K562 treated with DMSO at 1 percent for 12 hours (cell line): Measurements from ENCODE around the gene BEST3. TPM values are rescaled to one million over a fixed set of nuclear protein-coding genes. Genes with fewer than 3 reads are reported as not detected.

Experiments
- total RNA-seq: library from RNA; unstranded; fragments of 300-600 nt; gene quantifications from 2 replicates; pipeline ENCODE4 v1.2.3, GENCODE V29; 2022; ENCODE audit not compliant: insufficient read depth

BEST3 gene
- not detected in 2 replicates for total RNA-seq

DNA sequence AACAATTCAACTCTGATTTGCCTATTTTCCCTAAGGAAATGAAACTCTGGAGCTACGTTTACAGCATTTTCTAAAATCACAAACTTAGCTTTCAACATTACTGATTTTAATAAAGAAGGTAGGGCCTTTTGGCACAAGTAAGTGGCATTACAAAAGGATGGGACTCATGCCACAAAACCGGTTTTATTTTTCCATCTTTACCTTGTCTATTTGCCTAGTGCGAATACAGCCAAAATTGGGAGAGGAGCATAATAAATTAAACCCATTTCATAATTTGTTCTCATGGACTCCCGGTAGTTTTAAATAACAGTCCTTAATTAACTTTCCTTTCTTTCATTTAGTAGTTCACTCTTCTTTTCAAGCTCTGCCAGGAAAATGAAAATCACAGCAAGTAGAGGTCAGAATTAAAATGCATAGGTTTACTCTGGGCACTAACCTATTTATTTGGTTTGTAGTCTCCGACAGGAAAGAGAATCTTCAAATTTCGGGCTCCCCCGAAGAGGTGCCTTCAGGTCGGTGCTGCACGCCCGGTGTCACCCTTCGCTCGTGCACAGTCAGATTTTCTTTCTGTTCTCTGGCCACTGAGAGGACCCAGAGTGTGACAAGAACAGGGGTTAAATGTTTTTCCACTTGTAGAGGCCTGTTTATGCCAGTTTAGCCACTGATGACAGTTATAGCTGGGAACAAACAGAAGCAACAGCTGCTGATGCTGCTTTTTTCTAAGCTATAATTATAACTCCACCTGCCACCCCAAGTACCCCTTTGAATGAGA, at the start of gene BEST3:
TSS of gene BEST3 (minus strand) at position 535 of the 772 bp plus-strand sequence. CDS start 1,505 bp downstream, outside the sequence.

DNA sequence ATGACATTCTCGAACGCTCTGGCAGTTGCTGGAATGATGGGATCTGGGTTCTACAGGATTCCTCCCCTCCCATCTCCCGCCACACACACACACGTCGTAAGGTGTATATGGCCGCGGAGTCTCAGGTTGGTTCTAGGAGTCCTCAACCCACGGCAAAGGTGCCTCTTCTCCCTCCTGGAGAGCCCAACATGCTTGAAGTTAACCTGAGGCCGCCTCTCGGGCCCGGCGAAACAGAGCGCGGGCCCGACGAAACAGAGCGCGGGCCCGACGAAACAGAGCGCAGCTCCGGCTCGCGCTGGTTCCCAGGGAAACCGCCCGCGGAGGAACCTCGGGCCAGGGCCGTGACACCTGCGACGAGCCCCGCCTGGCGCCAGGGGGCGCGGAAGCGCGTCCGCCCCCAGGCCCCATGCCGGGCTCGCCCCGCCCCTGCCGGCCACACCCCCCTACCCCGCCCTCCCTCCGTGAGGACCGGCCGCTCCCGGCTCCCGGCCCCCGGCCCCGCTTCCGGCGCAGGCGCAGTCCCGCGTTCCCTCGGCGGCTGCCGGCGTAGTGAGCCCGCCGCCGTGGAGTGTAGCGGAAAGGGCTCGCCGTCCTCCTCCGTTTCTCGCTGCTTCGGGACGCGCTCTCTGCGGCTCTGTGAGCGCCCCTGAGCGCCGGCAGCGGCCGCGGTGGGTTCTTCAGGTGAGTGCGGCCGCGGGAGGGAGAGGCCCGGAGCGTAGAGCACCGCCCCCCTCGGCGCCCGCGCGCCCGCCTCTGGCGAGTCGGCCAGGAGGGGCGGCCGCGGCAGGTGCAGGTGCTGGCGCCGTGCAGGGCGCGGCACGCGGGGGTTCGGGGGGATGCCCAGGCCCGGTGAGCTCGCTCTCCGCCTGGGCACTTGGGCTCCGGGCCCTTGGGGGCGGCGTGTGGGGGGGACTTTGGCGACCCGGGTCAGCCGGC, 39.5 kb upstream of the BEST3 start, which contains the start of gene RAB3IP:
TSS of gene RAB3IP (plus strand) at position 510 of the 936 bp plus-strand sequence. CDS start 16,549 bp downstream, outside the sequence.

DNA sequence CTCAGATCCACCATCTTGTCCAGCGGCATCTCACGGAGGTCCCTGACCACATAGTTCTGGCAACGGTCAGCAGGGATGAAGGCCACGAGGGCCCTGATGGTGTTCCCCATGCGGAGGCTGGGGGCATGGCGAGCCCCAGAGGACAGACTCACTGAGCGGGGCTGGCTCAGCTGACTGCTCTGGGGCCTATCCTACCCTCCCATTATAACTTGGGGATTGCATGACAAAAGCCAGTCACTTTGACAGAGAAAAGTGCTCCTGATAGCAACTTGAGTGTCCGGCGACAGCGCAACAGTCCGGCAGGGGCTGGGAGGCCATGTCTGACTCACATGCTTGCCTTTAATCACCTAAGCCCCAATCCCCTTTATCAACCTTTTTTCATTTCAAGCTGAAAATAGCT, 88.4 kb downstream of the BEST3 start, which contains the start of gene LRRC10:
TSS of gene LRRC10 (minus strand) at position 179 of the 400 bp plus-strand sequence. CDS start at position 110, 69 bp downstream.

Other genes with a start within 250 kb of the BEST3 start
- 1.6 and 5.9 TPM in 2 replicates for gene FRS2, start 228.9 kb downstream of the BEST3 start, total RNA-seq
- 170 and 192 TPM in 2 replicates for gene CCT2, start 113.8 kb downstream of the BEST3 start, total RNA-seq
- not detected in 2 replicates for gene LRRC10, start 88.4 kb downstream of the BEST3 start, total RNA-seq
- gene RAB3IP, start 39.6 kb upstream of the BEST3 start, total RNA-seq = 15.8 and 17.7 TPM in 2 replicates
- not detected in 2 replicates for gene MYRFL, start 125.9 kb upstream of the BEST3 start, total RNA-seq